GM19193 (cell line): ENCODE measurements around the gene CHRNB1.

Source experiments
- POLR2A ChIP-seq: IDR thresholded peaks from 4 replicates; pipeline ENCODE4 v1.6.1; 2011; ENCODE audit not compliant: insufficient read depth, insufficient read length; ENCODE audit errors: extremely low read depth

CHRNB1 gene

GRCh38 chr17:7444682-7445618, at the start of gene CHRNB1:
CHRNB1 (plus strand) TSS chr17:7445061; CDS start chr17:7445128, 67 bp downstream.
- no peak for TF ChIP-seq POLR2A

GRCh38 chr17:7396147-7396546, 48.7 kb upstream of the CHRNB1 start:
- TF ChIP-seq POLR2A = no peak

GRCh38 chr17:7398612-7399011, 46.2 kb upstream of the CHRNB1 start:
- TF ChIP-seq POLR2A = no peak

- TF ChIP-seq POLR2A = no peak
Observed at GRCh38 chr17:7403043-7403726, 41.7 kb upstream of the CHRNB1 start.

- no peak for TF ChIP-seq POLR2A
Observed at GRCh38 chr17:7403727-7403976, 41.2 kb upstream of the CHRNB1 start.

- TF ChIP-seq POLR2A = peak; percentile 92
Observed at GRCh38 chr17:7403977-7404736, 40.7 kb upstream of the CHRNB1 start, which contains the start of gene TMEM256. TMEM256 (minus strand) TSS chr17:7404097; CDS start chr17:7404084, 13 bp downstream.

GRCh38 chr17:7404737-7405349, 40.0 kb upstream of the CHRNB1 start:
- TF ChIP-seq POLR2A = no peak

- TF ChIP-seq POLR2A = no peak
Observed at GRCh38 chr17:7405350-7406234, 39.3 kb upstream of the CHRNB1 start.

- no peak for TF ChIP-seq POLR2A
Observed at GRCh38 chr17:7406235-7406825, 38.5 kb upstream of the CHRNB1 start.

GRCh38 chr17:7407082-7407481, 37.8 kb upstream of the CHRNB1 start:
- TF ChIP-seq POLR2A = no peak

- no peak for TF ChIP-seq POLR2A
Observed at GRCh38 chr17:7407485-7408251, 37.2 kb upstream of the CHRNB1 start, which contains the start of gene NLGN2. NLGN2 (plus strand) TSS chr17:7407845; CDS start chr17:7408256, 411 bp downstream.

GRCh38 chr17:7408252-7408727, 36.6 kb upstream of the CHRNB1 start:
- no peak for TF ChIP-seq POLR2A
